ENCODE results near the gene DOCK3.
"Not testable (repeated sequence)": the region's sequence is repeated elsewhere in the genome, so short reads cannot be mapped to it uniquely, and the experiment has no call there.

- TF ChIP-seq ZNF232 (CRISPR knock-in tag; IDR thresholded peaks at IDR 0.05); ZNF263 (CRISPR knock-in tag; IDR thresholded peaks at IDR 0.05; ENCODE audit: low read depth); CTCF (IDR thresholded peaks at IDR 0.05); USF2 (CRISPR knock-in tag; IDR thresholded peaks at IDR 0.05); ESRRA (CRISPR knock-in tag; IDR thresholded peaks at IDR 0.05; ENCODE audit: borderline replicate concordance); NR3C1 (CRISPR knock-in tag; conservative IDR thresholded peaks at IDR 0.05; ENCODE audit: low read depth); MAX (CRISPR knock-in tag; IDR thresholded peaks at IDR 0.05); ZNF138 (CRISPR knock-in tag; conservative IDR thresholded peaks at IDR 0.05); KAT7 (CRISPR knock-in tag; IDR thresholded peaks at IDR 0.05; ENCODE audit: borderline replicate concordance); RELA (CRISPR knock-in tag; IDR thresholded peaks at IDR 0.05; ENCODE audit: borderline replicate concordance); MYBL2 (CRISPR knock-in tag; IDR thresholded peaks at IDR 0.05); ZNF121 (CRISPR knock-in tag; IDR thresholded peaks at IDR 0.05): not testable (repeated sequence)
- TF ChIP-seq, protein P1, sequence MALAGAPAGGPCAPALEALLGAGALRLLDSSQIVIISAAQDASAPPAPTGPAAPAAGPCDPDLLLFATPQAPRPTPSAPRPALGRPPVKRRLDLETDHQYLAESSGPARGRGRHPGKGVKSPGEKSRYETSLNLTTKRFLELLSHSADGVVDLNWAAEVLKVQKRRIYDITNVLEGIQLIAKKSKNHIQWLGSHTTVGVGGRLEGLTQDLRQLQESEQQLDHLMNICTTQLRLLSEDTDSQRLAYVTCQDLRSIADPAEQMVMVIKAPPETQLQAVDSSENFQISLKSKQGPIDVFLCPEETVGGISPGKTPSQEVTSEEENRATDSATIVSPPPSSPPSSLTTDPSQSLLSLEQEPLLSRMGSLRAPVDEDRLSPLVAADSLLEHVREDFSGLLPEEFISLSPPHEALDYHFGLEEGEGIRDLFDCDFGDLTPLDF (CRISPR knock-in tag; IDR thresholded peaks at IDR 0.05) = not testable (repeated sequence)
- TF ChIP-seq, protein P2, sequence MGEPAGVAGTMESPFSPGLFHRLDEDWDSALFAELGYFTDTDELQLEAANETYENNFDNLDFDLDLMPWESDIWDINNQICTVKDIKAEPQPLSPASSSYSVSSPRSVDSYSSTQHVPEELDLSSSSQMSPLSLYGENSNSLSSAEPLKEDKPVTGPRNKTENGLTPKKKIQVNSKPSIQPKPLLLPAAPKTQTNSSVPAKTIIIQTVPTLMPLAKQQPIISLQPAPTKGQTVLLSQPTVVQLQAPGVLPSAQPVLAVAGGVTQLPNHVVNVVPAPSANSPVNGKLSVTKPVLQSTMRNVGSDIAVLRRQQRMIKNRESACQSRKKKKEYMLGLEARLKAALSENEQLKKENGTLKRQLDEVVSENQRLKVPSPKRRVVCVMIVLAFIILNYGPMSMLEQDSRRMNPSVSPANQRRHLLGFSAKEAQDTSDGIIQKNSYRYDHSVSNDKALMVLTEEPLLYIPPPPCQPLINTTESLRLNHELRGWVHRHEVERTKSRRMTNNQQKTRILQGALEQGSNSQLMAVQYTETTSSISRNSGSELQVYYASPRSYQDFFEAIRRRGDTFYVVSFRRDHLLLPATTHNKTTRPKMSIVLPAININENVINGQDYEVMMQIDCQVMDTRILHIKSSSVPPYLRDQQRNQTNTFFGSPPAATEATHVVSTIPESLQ (CRISPR knock-in tag; IDR thresholded peaks at IDR 0.05) = not testable (repeated sequence)
Measured at GRCh38 chr3:50803805-50804204, 129.1 kb downstream of the DOCK3 start.

All from WTC11 (cell line).